ENCODE data around the gene SACM1L. TPM values are rescaled to one million over a fixed set of nuclear protein-coding genes. Genes with fewer than 3 reads are reported as not detected.

The SACM1L gene
- total RNA-seq, 1 donor from 2014 or later: 59.2 TPM

- Mint-ChIP-seq H3K4me3 (ENCODE audit: unreplicated experiment) (no peak overlapping the region), H3K27me3 (ENCODE audit: unreplicated experiment) (no peaks in the 10 kb centered on the region), H3K4me1 (ENCODE audit: low read depth, unreplicated experiment) (peaks cover 23% of the 10 kb centered on the region), H3K9me3 (ENCODE audit: unreplicated experiment) (peaks cover 3% of the 10 kb centered on the region), H3K27ac (ENCODE audit: unreplicated experiment) (no peak overlapping the region), H3K36me3 (ENCODE audit: unreplicated experiment) (peaks cover 10% of the 10 kb centered on the region)
- DNase-seq: no peak
- TF ChIP-seq, protein P1, sequence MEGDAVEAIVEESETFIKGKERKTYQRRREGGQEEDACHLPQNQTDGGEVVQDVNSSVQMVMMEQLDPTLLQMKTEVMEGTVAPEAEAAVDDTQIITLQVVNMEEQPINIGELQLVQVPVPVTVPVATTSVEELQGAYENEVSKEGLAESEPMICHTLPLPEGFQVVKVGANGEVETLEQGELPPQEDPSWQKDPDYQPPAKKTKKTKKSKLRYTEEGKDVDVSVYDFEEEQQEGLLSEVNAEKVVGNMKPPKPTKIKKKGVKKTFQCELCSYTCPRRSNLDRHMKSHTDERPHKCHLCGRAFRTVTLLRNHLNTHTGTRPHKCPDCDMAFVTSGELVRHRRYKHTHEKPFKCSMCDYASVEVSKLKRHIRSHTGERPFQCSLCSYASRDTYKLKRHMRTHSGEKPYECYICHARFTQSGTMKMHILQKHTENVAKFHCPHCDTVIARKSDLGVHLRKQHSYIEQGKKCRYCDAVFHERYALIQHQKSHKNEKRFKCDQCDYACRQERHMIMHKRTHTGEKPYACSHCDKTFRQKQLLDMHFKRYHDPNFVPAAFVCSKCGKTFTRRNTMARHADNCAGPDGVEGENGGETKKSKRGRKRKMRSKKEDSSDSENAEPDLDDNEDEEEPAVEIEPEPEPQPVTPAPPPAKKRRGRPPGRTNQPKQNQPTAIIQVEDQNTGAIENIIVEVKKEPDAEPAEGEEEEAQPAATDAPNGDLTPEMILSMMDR (IDR thresholded peaks at IDR 0.05; ENCODE audit: partially characterized antibody, unreplicated experiment): no peak
These were observed 35.7 kb downstream of the SACM1L start for GRCh38 chr3:45724911-45725310.

GRCh38 chr3:45729614-45730013 lies 40.4 kb downstream of the SACM1L start:
- Mint-ChIP-seq H3K4me1 (ENCODE audit: low read depth, unreplicated experiment) (no peaks in the 10 kb centered on the region), H3K9me3 (ENCODE audit: unreplicated experiment) (no peaks in the 10 kb centered on the region), H3K36me3 (ENCODE audit: unreplicated experiment) (peaks cover 10% of the 10 kb centered on the region), H3K27me3 (ENCODE audit: unreplicated experiment) (no peaks in the 10 kb centered on the region), H3K4me3 (ENCODE audit: unreplicated experiment) (no peak overlapping the region), H3K27ac (ENCODE audit: unreplicated experiment) (no peak overlapping the region)
- TF ChIP-seq, protein P1 (IDR thresholded peaks at IDR 0.05; ENCODE audit: partially characterized antibody, unreplicated experiment): no peak
- no peak for DNase-seq

GRCh38 chr3:45730409-45731154 lies 41.4 kb downstream of the SACM1L start:
- H3K27ac Mint-ChIP-seq (ENCODE audit: unreplicated experiment): no peak overlapping the region
- H3K4me3 Mint-ChIP-seq (ENCODE audit: unreplicated experiment): no peak overlapping the region
- H3K9me3 Mint-ChIP-seq (ENCODE audit: unreplicated experiment): no peaks in the 10 kb centered on the region
- H3K4me1 Mint-ChIP-seq (ENCODE audit: low read depth, unreplicated experiment): no peaks in the 10 kb centered on the region
- H3K36me3 Mint-ChIP-seq (ENCODE audit: unreplicated experiment): peaks cover 12% of the 10 kb centered on the region
- DNase-seq: no peak
- H3K27me3 Mint-ChIP-seq (ENCODE audit: unreplicated experiment): no peaks in the 10 kb centered on the region
- TF ChIP-seq, protein P1 (IDR thresholded peaks at IDR 0.05; ENCODE audit: partially characterized antibody, unreplicated experiment): no peak

GRCh38 chr3:45736707-45737106 lies 47.5 kb downstream of the SACM1L start:
- H3K4me3 Mint-ChIP-seq (ENCODE audit: unreplicated experiment): no peak overlapping the region
- H3K36me3 Mint-ChIP-seq (ENCODE audit: unreplicated experiment): peaks cover 5% of the 10 kb centered on the region
- no peaks in the 10 kb centered on the region for H3K9me3 Mint-ChIP-seq (ENCODE audit: unreplicated experiment)
- no peak overlapping the region for H3K27ac Mint-ChIP-seq (ENCODE audit: unreplicated experiment)
- H3K4me1 Mint-ChIP-seq (ENCODE audit: low read depth, unreplicated experiment): peaks cover 15% of the 10 kb centered on the region
- TF ChIP-seq, protein P1 (IDR thresholded peaks at IDR 0.05; ENCODE audit: partially characterized antibody, unreplicated experiment): no peak
- DNase-seq: no peak
- no peaks in the 10 kb centered on the region for H3K27me3 Mint-ChIP-seq (ENCODE audit: unreplicated experiment)

- Mint-ChIP-seq H3K4me3 (ENCODE audit: unreplicated experiment) (no peak overlapping the region), H3K36me3 (ENCODE audit: unreplicated experiment) (peaks cover 5% of the 10 kb centered on the region), H3K27ac (ENCODE audit: unreplicated experiment) (peak overlapping the region; percentile 53), H3K27me3 (ENCODE audit: unreplicated experiment) (no peaks in the 10 kb centered on the region), H3K9me3 (ENCODE audit: unreplicated experiment) (no peaks in the 10 kb centered on the region), H3K4me1 (ENCODE audit: low read depth, unreplicated experiment) (peaks cover 15% of the 10 kb centered on the region)
- no peak for DNase-seq
- TF ChIP-seq, protein P1 (IDR thresholded peaks at IDR 0.05; ENCODE audit: partially characterized antibody, unreplicated experiment): no peak
These were observed 48.0 kb downstream of the SACM1L start for GRCh38 chr3:45737234-45737633.

Data from glutamatergic neuron (in vitro differentiated cells).